K562 (cell line): ENCODE measurements around the gene TRPV6. TPM values are rescaled to one million over a fixed set of nuclear protein-coding genes. Genes with fewer than 3 reads are reported as not detected.

Experiments used
- ATAC-seq: fragments of 200-7000 bp; cut with Tn5 transposase; 3 replicates; pipeline ENCODE4 v1.9.1; 2020; ENCODE audit warnings: moderate library complexity
- BruUV-seq: library from RNA; stranded (reverse); fragments of 400-500 nt; replicated peaks from 2 replicates; lab custom pipeline; 2021; lab: Mats Ljungman, UMichigan
- CTCF ChIA-PET: fragments of 300-600 bp; formaldehyde crosslinking; extraction: SDS; loops from one replicate; lab custom pipeline; 2021; ENCODE audit warnings: low intra/inter-chr PET ratio; lab: Yijun Ruan, JAX
- POLR2A ChIA-PET: fragments of 300-600, 350-650 bp; sonication (Branson Sonifier 250); formaldehyde crosslinking; extraction: SDS; loops from one replicate; lab custom pipeline; 2021; ENCODE audit warnings: antibody characterized with exemption, inconsistent platforms; lab: Yijun Ruan, JAX
- DNase-seq, 4 experiments: peaks; one replicate each; pipeline versions ENCODE4 v3.0.0 to v3.0.0-alpha.2; 2011 to 2018; ENCODE audit warnings: low spot score in 3 of 4, mixed read lengths in 3 of 4; ENCODE audit errors: extremely low read depth in 1 of 4
- FAIRE-seq: peaks from 2 replicates; lab custom pipeline; 2011; peaks lifted over from hg19 to GRCh38; lab: Jason Lieb, UNC
- H2AFZ ChIP-seq: 2 replicates; pipeline ENCODE4 v1.6.0; 2011; ENCODE audit warnings: low read depth, low read length, control low read depth, inconsistent platforms
- H3K27ac ChIP-seq: fragments of 200-600 bp; 3 replicates; pipeline ENCODE4 v1.8.0; 2011; ENCODE audit warnings: low read depth, mild to moderate bottlenecking, control low read depth, inconsistent platforms, low read length, moderate library complexity, mixed read lengths; ENCODE audit errors: extremely low read depth
- H3K27me3 ChIP-seq, 2 experiments: fragments of 300-600 bp in 1 of 2; 2 replicates in 1 of 2; 3 replicates in 1 of 2; pipeline versions ENCODE4 v1.6.0 to v1.8.0; 2011; ENCODE audit warnings: inconsistent platforms in 2 of 2, low read length in 2 of 2, mild to moderate bottlenecking in 1 of 2, mixed read lengths in 1 of 2, moderate library complexity in 1 of 2; ENCODE audit not compliant: control insufficient read depth in 2 of 2, insufficient read depth in 2 of 2
- H3K36me3 ChIP-seq: fragments of 300-600 bp; 3 replicates; pipeline ENCODE4 v1.8.0; 2011; ENCODE audit warnings: mild to moderate bottlenecking, low read length, inconsistent platforms; ENCODE audit not compliant: control insufficient read depth, insufficient read depth
- H3K4me1 ChIP-seq, 2 experiments: fragments of 200-600 bp in 1 of 2; replicated peaks in 1 of 2; 2 replicates in 1 of 2; 3 replicates in 1 of 2; pipeline versions ENCODE4 v1.5.1 to v1.8.0; 2011; ENCODE audit warnings: inconsistent platforms in 2 of 2, low read length in 2 of 2, mild to moderate bottlenecking in 1 of 2, mixed read lengths in 1 of 2, moderate library complexity in 1 of 2; ENCODE audit not compliant: control insufficient read depth in 2 of 2, insufficient read depth in 2 of 2
- H3K4me2 ChIP-seq: 2 replicates; pipeline ENCODE4 v1.6.1; 2011; ENCODE audit warnings: low read length, control low read depth, inconsistent platforms, mixed read lengths; ENCODE audit not compliant: insufficient read depth
- H3K4me3 ChIP-seq: fragments of 200-600 bp; sonication (generic), shearing (Covaris generic); 2 replicates; pipeline ENCODE4 v1.5.1; 2016; ENCODE audit warnings: control low read depth, inconsistent platforms
- H3K79me2 ChIP-seq: fragments of 200-600 bp; 3 replicates; pipeline ENCODE4 v1.8.0; 2011; ENCODE audit warnings: low read length, inconsistent platforms; ENCODE audit not compliant: control insufficient read depth, insufficient read depth
- H3K9ac ChIP-seq, 2 experiments: 2 replicates each; pipeline versions ENCODE4 v1.6.0 to v1.6.1; 2011; ENCODE audit warnings: low read depth in 2 of 2, low read length in 2 of 2, control low read depth in 1 of 2, inconsistent platforms in 1 of 2, mild to moderate bottlenecking in 1 of 2, mixed read lengths in 1 of 2; ENCODE audit not compliant: insufficient read depth in 1 of 2
- H3K9me1 ChIP-seq: one replicate; pipeline ENCODE4 v1.6.0; 2011; ENCODE audit warnings: inconsistent platforms, mild to moderate bottlenecking, low read length, moderate library complexity; ENCODE audit not compliant: control insufficient read depth, insufficient read depth
- H3K9me3 ChIP-seq: replicated peaks from 2 replicates; pipeline ENCODE4 v1.5.1; 2011; ENCODE audit warnings: low read depth, low read length, inconsistent platforms; ENCODE audit not compliant: control insufficient read depth, insufficient read depth
- H4K20me1 ChIP-seq: replicated peaks from 2 replicates; pipeline ENCODE4 v1.6.1; 2011; ENCODE audit warnings: low read length, inconsistent platforms, mixed read lengths; ENCODE audit not compliant: control insufficient read depth, insufficient read depth
- BMI1 ChIP-seq: fragments of 150-350 bp; IDR thresholded peaks from 2 replicates; pipeline ENCODE4 v1.6.1; 2014; ENCODE audit warnings: low read length
- BRF1 ChIP-seq: IDR thresholded peaks from 3 replicates; pipeline ENCODE4 v1.6.1; 2011; ENCODE audit warnings: borderline replicate concordance, mild to moderate bottlenecking; ENCODE audit not compliant: insufficient read length; ENCODE audit errors: extremely low read depth
- ELF2 ChIP-seq: fragments of 250-450 bp; sonication (Bioruptor Pico); IDR thresholded peaks from 2 replicates; pipeline ENCODE4 v1.5.0; 2021; ENCODE audit warnings: mild to moderate bottlenecking
- FOS ChIP-seq: IDR thresholded peaks from 3 replicates; pipeline ENCODE4 v1.6.1; 2011; ENCODE audit not compliant: insufficient read length; ENCODE audit errors: extremely low read depth
- NR2C1 ChIP-seq, 2 experiments: fragments of 450-650 bp; IDR thresholded peaks; 2 replicates each; pipeline ENCODE4 v1.6.1; 2017; ENCODE audit warnings: mild to moderate bottlenecking in 2 of 2, antibody characterized with exemption in 1 of 2, inconsistent platforms in 1 of 2, missing compliant biosample characterization in 1 of 2, missing genetic modification characterization in 1 of 2
- PHF8 ChIP-seq: fragments of 200-600 bp; sonication (generic); IDR thresholded peaks from 2 replicates; pipeline ENCODE4 v1.6.1; 2012; ENCODE audit warnings: mixed run types, mild to moderate bottlenecking, inconsistent platforms, low read length, moderate library complexity, borderline replicate concordance
- RHOXF2B ChIP-seq: fragments of 250-450 bp; sonication (Bioruptor Pico); conservative IDR thresholded peaks from 2 replicates; pipeline ENCODE4 v1.5.1; 2021
- SRSF1 ChIP-seq: fragments of 200-400 bp; formaldehyde crosslinking; IDR thresholded peaks from 2 replicates; pipeline ENCODE4 v1.6.1; 2017; ENCODE audit warnings: mild to moderate bottlenecking, low read depth, low read length, moderate library complexity
- ZNF23 ChIP-seq: fragments of 250-450 bp; sonication (Bioruptor Pico); IDR thresholded peaks from 2 replicates; pipeline ENCODE4 v1.4.0; 2020; ENCODE audit warnings: mild to moderate bottlenecking
- ZNF699 ChIP-seq: fragments of 250-450 bp; sonication (Bioruptor Pico); IDR thresholded peaks from 2 replicates; pipeline ENCODE4 v1.8.0; 2021; ENCODE audit warnings: mild to moderate bottlenecking, moderate library complexity; ENCODE audit not compliant: insufficient replicate concordance
- in situ Hi-C: fragments of 300-500 bp; cut with MboI; formaldehyde crosslinking; loops from 4 replicates; pipeline ENCODE4 v1.15.0; 2018; ENCODE audit warnings: inconsistent platforms, mixed read lengths
- intact Hi-C: fragments of 100-400 bp; cut with micrococcal nuclease; formaldehyde crosslinking; loops from 2 replicates; pipeline ENCODE4 v1.14.2; 2022
- polyA plus RNA-seq, 8 experiments: library from polyadenylated mRNA; depleted of rRNA in 4 of 8; stranded (reverse) in 5 of 8; unstranded in 3 of 8; fragments of >200 nt; fragmentation: Nextera tagmentation in 2 of 8; fragmentation: Illumina TruSeq in 1 of 8; extraction: Ambion mirVana in 2 of 8; extraction: Trizol in 1 of 8; gene quantifications; 2 replicates each; pipeline versions ENCODE4 v1.2.1 to v1.2.3, GENCODE V29; 2011 to 2014; ENCODE audit warnings: inconsistent platforms in 1 of 8, missing spikeins in 1 of 8
- total RNA-seq, 7 experiments: library from RNA; depleted of rRNA in 6 of 7; stranded (reverse); fragments of >200 nt in 6 of 7; fragmentation: Illumina TruSeq in 2 of 7; extraction: Trizol in 2 of 7; gene quantifications; 2 replicates each; pipeline versions ENCODE4 v1.2.1 to v1.2.3, GENCODE V29; 2011 to 2021; ENCODE audit warnings: low replicate concordance in 1 of 7
- TF ChIP-seq, protein P1 (sequence below): conservative IDR thresholded peaks from 2 replicates; pipeline ENCODE4 v1.6.1; 2011; ENCODE audit warnings: low read depth, mild to moderate bottlenecking, low read length; ENCODE audit not compliant: control insufficient read depth
- TF ChIP-seq, protein P2 (sequence below): fragments of 450-650 bp; formaldehyde crosslinking; IDR thresholded peaks from 2 replicates; pipeline ENCODE4 v1.4.0; 2020; ENCODE audit warnings: mild to moderate bottlenecking
- TF ChIP-seq, protein P3 (sequence below): sonication (generic); formaldehyde crosslinking; IDR thresholded peaks from 2 replicates; pipeline ENCODE4 v1.8.0; 2022; ENCODE audit warnings: mild to moderate bottlenecking, missing genetic modification reagents, borderline replicate concordance
- TF ChIP-seq, protein P4 (sequence below), 2 experiments: fragments of 450-650 bp in 1 of 2; sonication (generic) in 1 of 2; formaldehyde crosslinking in 1 of 2; IDR thresholded peaks in 1 of 2; conservative IDR thresholded peaks in 1 of 2; 2 replicates each; pipeline versions ENCODE4 v1.6.1 to v1.8.1; 2016 to 2023; ENCODE audit warnings: mild to moderate bottlenecking in 2 of 2, moderate library complexity in 2 of 2, inconsistent platforms in 1 of 2, missing genetic modification reagents in 1 of 2
- TF ChIP-seq, protein P5 (sequence below): fragments of 250-450 bp; sonication (Bioruptor Pico); IDR thresholded peaks from 2 replicates; pipeline ENCODE4 v1.4.0; 2020; ENCODE audit warnings: borderline replicate concordance

Gene TRPV6
- total and polyA plus RNA-seq, 9 of the 15 experiments (the other 6 are each of a cell fraction or from before 2014, with no cell fraction given) = 0.04 to 0.36 (median 0.11) TPM

DNA sequence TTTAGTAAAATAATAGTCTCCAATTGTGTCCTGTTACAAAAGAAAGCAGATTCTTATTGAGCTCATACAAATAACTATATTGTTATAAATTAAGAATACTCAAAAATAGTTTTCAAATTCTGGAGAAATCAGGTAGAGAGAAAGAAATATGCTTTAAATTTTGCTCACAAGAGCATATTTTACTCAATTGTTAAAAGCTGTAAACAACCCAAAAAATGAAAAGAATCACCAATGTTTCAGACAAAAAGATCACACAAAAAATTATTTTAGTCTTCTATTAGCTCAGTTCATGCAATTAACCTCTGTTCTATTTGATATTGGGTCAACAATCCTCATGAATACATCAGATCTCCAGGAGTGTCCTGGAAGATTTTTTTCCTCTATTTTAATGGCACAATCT, 18.6 kb upstream of the TRPV6 start:
- Histone ChIP-seq H3K79me2 (no peaks in the 10 kb centered on the region), H3K36me3 (no peaks in the 10 kb centered on the region), H2AFZ (no peak overlapping the region), H3K4me3 (no peak overlapping the region), H3K9me3 (0 out of 2 replicates have a peak, but pooled peaks cover 3% of the 10 kb centered on the region), H3K9ac (no peak overlapping the region), H4K20me1 (no peaks in the 10 kb centered on the region), H3K27me3 (peaks cover 6 to 23% of the 10 kb centered on the region in 2 experiments; a peak in 4 of 5 replicates), H3K27ac (no peak overlapping the region), H3K4me1 (peaks cover under 1 to 2% of the 10 kb centered on the region in 2 experiments; a peak in 3 of 5 replicates), H3K4me2 (no peak overlapping the region), H3K9me1 (no peaks in the 10 kb centered on the region)
- no peak for ATAC-seq
- DNase-seq = no peak
- ChIA-PET POLR2A (interaction anchor here (0.8 kb wide), 1 partner anchor 16 kb away, joined by 4 read pairs; no protein-coding TSS in a partner anchor), CTCF (no interaction called here)
- intact Hi-C loops = no loop called here
- in situ Hi-C loops = no loop called here
- BruUV-seq = no TSS peak
- FAIRE-seq = no peak
- TF ChIP-seq BMI1 = no peak
- no peak for TF ChIP-seq SRSF1
- no peak for TF ChIP-seq ZNF699 (CRISPR knock-in tag)
- TF ChIP-seq RHOXF2B (CRISPR knock-in tag) = no peak
- TF ChIP-seq FOS = no peak
- TF ChIP-seq, protein P1, sequence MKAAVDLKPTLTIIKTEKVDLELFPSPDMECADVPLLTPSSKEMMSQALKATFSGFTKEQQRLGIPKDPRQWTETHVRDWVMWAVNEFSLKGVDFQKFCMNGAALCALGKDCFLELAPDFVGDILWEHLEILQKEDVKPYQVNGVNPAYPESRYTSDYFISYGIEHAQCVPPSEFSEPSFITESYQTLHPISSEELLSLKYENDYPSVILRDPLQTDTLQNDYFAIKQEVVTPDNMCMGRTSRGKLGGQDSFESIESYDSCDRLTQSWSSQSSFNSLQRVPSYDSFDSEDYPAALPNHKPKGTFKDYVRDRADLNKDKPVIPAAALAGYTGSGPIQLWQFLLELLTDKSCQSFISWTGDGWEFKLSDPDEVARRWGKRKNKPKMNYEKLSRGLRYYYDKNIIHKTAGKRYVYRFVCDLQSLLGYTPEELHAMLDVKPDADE = no peak
- TF ChIP-seq, protein P2, sequence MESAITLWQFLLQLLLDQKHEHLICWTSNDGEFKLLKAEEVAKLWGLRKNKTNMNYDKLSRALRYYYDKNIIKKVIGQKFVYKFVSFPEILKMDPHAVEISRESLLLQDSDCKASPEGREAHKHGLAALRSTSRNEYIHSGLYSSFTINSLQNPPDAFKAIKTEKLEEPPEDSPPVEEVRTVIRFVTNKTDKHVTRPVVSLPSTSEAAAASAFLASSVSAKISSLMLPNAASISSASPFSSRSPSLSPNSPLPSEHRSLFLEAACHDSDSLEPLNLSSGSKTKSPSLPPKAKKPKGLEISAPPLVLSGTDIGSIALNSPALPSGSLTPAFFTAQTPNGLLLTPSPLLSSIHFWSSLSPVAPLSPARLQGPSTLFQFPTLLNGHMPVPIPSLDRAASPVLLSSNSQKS (CRISPR knock-in tag) = no peak
- no peak for TF ChIP-seq BRF1
- TF ChIP-seq, protein P3, sequence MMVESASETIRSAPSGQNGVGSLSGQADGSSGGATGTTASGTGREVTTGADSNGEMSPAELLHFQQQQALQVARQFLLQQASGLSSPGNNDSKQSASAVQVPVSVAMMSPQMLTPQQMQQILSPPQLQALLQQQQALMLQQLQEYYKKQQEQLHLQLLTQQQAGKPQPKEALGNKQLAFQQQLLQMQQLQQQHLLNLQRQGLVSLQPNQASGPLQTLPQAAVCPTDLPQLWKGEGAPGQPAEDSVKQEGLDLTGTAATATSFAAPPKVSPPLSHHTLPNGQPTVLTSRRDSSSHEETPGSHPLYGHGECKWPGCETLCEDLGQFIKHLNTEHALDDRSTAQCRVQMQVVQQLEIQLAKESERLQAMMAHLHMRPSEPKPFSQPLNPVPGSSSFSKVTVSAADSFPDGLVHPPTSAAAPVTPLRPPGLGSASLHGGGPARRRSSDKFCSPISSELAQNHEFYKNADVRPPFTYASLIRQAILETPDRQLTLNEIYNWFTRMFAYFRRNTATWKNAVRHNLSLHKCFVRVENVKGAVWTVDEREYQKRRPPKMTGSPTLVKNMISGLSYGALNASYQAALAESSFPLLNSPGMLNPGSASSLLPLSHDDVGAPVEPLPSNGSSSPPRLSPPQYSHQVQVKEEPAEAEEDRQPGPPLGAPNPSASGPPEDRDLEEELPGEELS (CRISPR knock-in tag) = no peak
- TF ChIP-seq PHF8 = no peak
- TF ChIP-seq, protein P4, sequence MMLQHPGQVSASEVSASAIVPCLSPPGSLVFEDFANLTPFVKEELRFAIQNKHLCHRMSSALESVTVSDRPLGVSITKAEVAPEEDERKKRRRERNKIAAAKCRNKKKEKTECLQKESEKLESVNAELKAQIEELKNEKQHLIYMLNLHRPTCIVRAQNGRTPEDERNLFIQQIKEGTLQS (IDR thresholded peaks at IDR 0.05) = no peak
- TF ChIP-seq, protein P4 (CRISPR knock-in tag; conservative IDR thresholded peaks at IDR 0.05) = no peak
- no peak for TF ChIP-seq NR2C1 (IDR thresholded peaks at IDR 0.05)
- no peak for TF ChIP-seq NR2C1 (tag; IDR thresholded peaks at IDR 0.05)
- TF ChIP-seq, protein P5, sequence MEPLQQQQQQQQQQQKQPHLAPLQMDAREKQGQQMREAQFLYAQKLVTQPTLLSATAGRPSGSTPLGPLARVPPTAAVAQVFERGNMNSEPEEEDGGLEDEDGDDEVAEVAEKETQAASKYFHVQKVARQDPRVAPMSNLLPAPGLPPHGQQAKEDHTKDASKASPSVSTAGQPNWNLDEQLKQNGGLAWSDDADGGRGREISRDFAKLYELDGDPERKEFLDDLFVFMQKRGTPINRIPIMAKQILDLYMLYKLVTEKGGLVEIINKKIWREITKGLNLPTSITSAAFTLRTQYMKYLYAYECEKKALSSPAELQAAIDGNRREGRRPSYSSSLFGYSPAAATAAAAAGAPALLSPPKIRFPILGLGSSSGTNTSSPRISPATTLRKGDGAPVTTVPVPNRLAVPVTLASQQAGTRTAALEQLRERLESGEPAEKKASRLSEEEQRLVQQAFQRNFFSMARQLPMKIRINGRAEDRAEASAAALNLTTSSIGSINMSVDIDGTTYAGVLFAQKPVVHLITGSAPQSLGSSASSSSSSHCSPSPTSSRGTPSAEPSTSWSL = no peak
- no peak for TF ChIP-seq ZNF23 (CRISPR knock-in tag)
- no peak for TF ChIP-seq ELF2
